ENCODE results near the gene METRN.
"Not testable (repeated sequence)": the region's sequence is repeated elsewhere in the genome, so short reads cannot be mapped to it uniquely, and the experiment has no call there.

METRN gene

GRCh38 chr16:678209-678857 is 36.6 kb upstream of the METRN start:
- DNase-seq = peak; percentile 51

GRCh38 chr16:678858-679813 is 35.8 kb upstream of the METRN start:
- peak; percentile 85 for DNase-seq

DNA sequence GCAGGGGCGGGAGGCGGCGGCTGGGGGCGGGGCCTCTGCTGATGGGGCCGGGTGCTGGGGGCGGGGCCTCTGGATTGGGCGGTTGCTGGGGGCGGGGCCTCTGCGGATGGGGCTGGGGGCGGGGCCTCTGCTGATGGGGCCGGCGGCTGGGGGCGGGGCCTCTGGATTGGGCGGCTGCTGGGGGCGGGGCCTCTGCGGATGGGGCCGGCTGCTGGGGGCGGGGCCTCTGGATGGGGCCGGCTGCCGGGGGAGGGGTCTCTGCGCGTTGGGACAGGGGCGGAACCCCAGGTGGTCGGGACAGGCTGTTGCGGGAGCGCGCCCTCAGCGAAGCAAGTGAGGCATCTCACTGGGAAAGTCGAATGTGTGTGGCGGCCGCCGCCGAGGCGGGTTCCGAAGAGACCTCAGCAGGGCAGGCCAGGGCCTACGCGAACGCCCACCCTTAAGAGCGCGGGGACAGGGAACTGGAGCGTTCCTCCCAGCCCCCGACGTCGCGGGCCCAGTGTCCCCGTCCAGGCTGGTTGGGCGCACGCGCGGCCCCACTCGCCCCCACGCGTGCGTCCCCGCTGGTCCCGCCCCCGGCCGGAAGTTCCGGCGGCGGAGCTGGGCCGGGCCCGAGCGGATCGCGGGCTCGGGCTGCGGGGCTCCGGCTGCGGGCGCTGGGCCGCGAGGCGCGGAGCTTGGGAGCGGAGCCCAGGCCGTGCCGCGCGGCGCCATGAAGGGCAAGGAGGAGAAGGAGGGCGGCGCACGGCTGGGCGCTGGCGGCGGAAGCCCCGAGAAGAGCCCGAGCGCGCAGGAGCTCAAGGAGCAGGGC is 34.9 kb upstream of the METRN start, which contains the start of gene STUB1:
Gene STUB1 (plus strand): TSS at position 597 of the 811 bp plus-strand sequence. CDS start 116 bp downstream, at position 713.
- DNase-seq = peak; percentile 96

DNA sequence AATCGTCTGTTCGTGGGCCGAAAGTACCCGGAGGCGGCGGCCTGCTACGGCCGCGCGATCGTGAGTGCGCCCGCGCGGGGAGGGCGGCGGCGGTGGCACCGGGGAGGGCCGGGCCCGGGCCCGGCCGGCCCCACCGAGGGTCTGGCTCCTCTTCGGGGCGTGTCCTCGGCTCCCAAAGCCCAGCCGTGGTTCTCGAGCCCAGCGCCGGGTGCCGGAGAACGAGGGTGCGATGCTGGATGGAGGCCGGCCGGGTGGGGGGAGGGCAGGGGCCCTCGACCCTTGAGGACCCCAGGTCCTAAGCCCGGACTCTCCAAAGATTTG is 34.3 kb upstream of the METRN start:
- no peak for DNase-seq

DNA sequence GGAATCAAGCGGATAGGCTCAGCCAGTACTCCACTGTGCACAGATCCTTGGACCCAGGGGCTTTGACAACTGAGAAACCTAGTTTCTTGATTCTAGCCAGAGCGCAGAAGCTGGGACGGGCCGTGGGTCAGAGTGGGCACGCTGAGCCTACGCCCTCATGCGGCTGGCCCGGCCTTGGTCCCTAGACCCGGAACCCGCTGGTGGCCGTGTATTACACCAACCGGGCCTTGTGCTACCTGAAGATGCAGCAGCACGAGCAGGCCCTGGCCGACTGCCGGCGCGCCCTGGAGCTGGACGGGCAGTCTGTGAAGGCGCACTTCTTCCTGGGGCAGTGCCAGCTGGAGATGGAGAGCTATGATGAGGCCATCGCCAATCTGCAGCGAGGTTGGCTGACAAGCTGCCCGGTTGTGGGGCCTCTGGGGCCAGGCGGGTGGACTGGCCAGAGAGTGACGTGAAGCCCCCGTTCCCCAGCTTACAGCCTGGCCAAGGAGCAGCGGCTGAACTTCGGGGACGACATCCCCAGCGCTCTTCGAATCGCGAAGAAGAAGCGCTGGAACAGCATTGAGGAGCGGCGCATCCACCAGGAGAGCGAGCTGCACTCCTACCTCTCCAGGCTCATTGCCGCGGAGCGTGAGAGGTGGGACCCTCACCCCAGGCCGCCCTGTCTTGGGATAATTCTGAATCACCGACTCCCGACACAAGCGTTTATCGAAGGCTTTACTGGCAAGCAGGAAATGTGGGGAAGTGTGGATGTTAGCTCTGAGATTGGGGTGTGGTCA is 33.8 kb upstream of the METRN start:
- DNase-seq = no peak

- DNase-seq = no peak
Observed at GRCh38 chr16:681746-682427, 33.0 kb upstream of the METRN start.

- no peak for DNase-seq
Observed at GRCh38 chr16:682493-683395, 32.2 kb upstream of the METRN start.

- DNase-seq = no peak
Observed at GRCh38 chr16:683396-684070, 31.4 kb upstream of the METRN start.

GRCh38 chr16:684071-684794 is 30.7 kb upstream of the METRN start, which contains the start of gene JMJD8:
JMJD8 (minus strand) TSS chr16:684334; CDS start chr16:684319, 15 bp downstream.
- peak; percentile 98 for DNase-seq

DNA sequence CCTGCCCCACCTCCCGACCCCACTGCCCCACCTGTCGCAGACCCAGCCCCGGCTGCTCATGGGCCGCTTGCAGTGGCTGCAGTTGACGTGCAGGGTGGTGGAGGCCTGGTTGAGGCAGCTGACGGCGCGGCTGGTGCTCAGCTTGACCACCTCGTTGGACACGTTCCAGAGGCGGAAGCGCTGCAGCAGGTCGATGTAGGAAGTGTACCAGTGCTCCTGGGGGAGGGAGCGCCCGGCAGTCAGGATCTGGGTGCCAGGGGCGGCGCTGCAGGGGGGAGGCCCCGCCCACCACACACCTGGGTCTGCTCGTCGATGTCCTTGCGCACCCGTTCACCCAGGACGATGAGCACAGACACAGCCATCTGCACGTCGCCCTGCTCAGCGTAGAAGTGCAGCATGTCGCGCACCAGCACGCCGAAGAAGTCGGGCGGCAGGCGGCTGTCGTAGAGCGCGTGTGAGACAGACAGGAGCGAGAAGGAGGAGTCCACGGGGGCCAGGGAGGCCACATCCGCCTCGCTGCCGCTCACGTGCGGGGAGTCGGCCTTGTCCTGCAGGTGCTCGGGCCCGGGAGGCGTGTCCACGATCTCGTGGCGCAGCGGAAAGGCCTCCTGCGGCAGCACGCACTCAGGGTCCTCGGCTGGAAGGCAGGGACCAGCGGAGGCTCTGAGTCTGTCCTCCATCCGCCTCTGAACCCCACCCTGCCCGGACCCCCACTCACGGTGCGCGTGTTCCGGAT is 29.8 kb upstream of the METRN start:
- no peak for DNase-seq

DNA sequence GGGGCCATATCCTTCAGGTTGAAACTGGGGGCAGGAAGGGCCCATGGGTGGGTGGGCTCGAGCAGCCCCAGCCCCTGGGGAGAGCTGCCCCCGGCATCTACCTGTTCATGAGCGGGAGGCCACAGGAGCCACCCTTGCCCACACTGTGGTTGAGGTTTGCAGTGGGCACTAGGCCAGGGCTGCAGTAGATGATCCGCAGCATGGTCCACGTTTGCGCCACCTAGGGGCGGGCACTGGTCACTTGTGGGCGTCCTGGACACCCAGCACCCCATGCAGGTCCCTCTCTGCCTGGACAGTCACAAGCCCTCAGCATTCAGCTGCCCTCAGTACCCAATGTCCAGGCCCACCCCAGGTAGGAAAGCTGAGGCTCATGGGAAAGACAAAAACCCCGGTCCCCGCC is 29.0 kb upstream of the METRN start:
- DNase-seq = no peak

DNA sequence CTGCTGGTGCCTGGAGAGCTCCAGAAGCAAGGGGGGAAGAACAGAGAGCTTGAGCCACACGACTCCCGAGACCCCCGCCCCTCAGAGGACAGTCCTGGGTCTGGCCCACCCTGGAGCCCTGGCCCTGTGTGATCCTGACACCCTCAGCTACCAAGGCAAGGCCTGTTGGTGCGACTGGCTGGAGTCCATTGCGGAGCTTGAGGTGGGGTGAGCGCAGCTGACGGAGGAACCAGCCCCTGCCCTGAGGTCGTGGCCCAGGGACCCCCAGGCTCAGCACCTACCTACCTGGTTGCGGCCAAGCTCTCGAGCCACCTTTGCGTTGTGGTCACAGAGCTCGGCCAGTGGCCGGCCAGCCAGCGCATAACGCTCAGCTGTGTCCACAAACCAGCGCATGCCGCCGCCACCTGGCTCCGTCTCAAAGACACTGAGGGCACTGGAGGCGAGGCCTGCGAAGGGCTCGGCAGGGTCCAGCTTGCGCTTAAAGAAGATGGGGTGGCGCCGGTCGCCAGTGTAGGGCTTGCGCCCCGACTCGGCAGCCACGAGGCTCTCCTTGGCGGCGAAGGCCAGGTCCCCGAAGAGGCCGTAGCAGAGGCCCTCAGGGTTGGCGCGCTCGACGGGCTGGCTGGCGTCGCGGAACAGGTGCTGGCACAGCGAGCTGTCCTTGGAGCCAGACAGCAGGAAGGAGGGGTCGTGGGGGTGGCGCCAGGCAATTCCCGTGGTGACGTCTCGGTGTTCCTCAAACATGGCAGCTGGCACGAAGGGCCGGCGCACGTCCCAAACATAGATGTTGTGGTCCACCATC is 28.3 kb upstream of the METRN start:
- no peak for DNase-seq

GRCh38 chr16:687499-687898 is 27.4 kb upstream of the METRN start:
- DNase-seq = no peak

- DNase-seq = no peak
Observed at GRCh38 chr16:689175-689897, 25.6 kb upstream of the METRN start.

- DNase-seq = not testable (repeated sequence)
Observed at GRCh38 chr16:691242-691641, 23.7 kb upstream of the METRN start.

DNA sequence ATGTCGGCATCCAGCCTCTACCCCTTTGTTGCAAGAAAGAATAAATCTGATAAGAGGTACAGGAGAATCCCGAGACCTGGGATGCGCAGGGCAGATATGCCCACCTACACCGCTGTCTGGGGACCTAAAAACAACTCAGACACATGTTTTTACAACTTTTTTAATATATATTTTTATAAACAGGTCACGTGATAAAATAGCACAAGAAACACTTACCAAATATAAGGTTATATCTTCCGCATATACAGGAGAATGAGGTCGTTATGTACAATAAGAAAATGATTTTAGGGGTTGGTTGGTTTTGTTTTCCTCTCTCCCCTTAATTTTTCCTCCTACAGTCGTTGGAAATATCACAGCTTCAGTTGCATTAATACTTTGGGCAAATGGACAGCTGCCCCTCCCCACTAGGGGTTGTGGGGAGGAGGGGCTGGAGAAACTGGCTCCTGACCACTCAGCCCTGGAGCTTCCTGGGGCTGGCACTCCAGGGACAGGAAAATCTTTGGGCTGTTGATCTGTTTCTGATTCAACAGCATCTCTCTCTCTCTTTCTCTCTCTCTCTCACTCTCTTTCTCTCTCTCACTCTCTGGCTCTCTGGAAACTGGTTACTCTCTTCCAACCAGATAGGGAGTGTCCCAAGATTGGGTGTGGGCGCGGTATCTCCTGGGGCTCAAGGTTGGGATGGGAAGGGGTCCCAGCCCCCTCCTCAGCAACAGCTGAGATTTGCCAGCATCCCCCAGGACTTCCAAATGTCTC is 22.4 kb upstream of the METRN start:
- DNase-seq = no peak

Measured in femur (tissue), 1 donor.